HG03108 (cell line): Measurements from ENCODE around the gene KATNAL1.

Experiments
- ATAC-seq: cut with Tn5 transposase; IDR thresholded peaks from one replicate; pipeline ENCODE4 v1.9.1; 2021; ENCODE audit warnings: moderate library complexity; ENCODE audit not compliant: unreplicated experiment

KATNAL1 gene

GRCh38 chr13:30333616-30334015, 26.3 kb upstream of the KATNAL1 start:
- no peak for ATAC-seq

- ATAC-seq, result peak; percentile 45
Observed at GRCh38 chr13:30332456-30333143, 25.2 kb upstream of the KATNAL1 start.

DNA sequence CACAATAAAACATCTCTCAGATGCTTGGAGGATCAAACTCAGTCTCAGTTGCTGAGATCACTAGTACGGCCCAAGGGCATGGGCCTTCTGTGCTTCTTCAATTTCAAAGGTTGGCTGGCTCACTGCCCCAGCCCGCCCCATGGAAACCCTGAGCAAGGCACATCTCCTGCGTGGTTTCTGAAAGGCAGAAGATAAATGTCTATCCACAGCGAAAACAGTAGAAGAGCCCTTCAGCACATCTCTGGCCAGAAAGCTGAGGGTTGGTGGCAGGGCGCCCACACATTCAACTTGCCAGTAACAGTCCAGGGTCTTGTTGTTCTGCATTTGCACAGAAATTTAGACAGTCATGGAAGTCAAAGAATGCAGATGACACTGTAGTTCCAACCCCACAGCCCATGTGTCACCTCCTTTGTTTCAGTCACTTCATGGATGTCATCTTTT, 24.0 kb upstream of the KATNAL1 start:
- ATAC-seq, result no peak

- ATAC-seq, result no peak
Observed at GRCh38 chr13:30329009-30329585, 21.7 kb upstream of the KATNAL1 start.

DNA sequence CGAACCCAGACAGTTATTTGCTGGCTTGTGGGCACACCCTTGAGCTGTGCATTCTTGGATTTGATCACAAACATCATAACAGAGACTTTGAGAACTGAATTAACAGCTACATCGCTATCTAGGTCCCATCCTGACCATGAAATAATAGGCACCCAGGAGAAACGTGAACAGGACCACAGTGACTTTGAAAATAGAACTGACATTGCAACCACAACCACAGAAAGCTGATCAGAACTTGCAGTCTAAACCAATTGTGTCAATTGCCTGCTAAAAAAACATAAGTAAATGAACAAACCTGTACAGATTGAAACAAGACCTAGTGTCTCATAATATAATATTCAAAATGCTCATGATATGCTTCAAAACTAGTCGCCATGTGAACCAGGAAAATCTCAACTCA, 18.3 kb upstream of the KATNAL1 start:
- no peak for ATAC-seq

DNA sequence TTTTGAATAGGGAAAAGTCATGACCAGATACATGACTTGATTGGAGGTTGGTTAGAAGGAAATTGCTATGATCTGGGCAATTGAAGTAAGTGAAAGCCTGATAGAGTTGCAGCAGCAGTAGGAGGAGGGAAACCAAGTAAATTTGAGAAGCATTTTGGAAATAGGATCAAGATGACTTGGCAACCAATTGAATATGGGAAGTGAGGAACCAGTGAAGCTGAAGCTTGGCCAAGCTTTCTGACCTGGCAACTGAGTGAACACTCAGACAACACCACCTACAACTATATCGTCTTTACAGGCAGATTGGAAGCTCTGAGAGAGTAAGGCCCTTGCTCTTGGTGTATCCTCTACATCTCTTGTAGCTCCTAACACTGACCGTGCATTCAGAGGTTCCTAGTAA, 16.2 kb upstream of the KATNAL1 start:
- no peak for ATAC-seq

DNA sequence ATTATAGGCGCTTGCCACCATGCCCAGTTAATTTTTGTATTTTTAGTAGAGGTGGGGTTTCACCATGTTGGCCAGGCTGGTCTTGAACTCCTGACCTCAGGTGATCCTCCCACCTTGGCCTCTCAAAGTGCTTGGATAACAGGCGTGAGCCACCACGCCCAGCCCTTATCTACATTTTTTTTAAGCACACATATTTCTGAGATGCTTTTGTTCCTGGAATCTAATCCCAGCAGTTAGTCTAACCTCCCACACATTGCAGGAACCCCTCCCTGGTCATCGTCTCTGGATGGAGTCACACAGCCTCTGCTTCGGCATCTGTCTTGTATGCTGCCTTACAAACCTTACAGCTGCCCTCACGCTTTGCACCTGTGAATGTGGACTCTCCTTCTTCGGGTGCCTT, 15.1 kb upstream of the KATNAL1 start:
- ATAC-seq, result no peak

DNA sequence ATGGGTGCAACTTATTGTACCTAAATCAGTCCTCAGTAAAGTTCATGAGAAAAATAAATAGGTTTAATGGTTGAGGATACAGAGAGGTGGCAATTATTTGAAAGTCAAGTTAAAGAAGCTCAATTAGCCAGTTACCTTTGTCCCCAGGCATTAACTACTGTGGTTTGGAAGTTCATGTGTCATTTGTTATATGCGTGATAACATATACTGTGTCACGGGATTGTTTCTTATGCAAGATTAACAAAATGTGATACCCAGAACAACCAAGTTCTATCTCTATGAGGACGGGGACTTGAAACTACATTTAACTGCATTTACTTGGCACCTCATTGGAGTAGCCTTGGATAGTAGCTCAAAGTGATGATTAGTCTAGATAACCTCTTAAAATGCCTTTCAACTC, 13.9 kb upstream of the KATNAL1 start:
- ATAC-seq, result no peak

GRCh38 chr13:30319655-30320054, 12.3 kb upstream of the KATNAL1 start:
- no peak for ATAC-seq

GRCh38 chr13:30319130-30319529, 11.8 kb upstream of the KATNAL1 start:
- no peak for ATAC-seq

GRCh38 chr13:30318026-30318425, 10.7 kb upstream of the KATNAL1 start:
- ATAC-seq, result no peak

DNA sequence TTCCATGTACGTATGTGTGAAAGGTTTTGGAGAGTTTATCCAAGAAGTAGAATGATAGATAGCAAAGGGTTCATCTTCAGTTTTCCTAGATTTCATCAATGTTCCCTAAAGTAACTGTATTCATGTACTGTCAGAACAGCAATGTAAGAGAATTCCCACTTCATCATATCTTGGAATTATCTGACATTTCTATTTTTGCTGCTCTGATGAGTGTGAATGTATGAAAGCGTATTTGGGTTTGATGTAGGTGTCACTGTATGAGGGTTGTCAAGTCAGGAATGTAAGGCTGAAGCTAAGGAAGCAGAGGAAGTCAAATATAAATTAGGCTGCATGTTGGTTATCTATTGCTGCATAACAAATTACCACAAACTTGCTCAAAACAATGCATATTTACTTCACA, 7.2 kb upstream of the KATNAL1 start:
- ATAC-seq, result no peak

- ATAC-seq, result no peak
Observed at GRCh38 chr13:30314069-30314468, 6.7 kb upstream of the KATNAL1 start.

- ATAC-seq, result peak; percentile 49
Observed at GRCh38 chr13:30313311-30313710, 6.0 kb upstream of the KATNAL1 start.

DNA sequence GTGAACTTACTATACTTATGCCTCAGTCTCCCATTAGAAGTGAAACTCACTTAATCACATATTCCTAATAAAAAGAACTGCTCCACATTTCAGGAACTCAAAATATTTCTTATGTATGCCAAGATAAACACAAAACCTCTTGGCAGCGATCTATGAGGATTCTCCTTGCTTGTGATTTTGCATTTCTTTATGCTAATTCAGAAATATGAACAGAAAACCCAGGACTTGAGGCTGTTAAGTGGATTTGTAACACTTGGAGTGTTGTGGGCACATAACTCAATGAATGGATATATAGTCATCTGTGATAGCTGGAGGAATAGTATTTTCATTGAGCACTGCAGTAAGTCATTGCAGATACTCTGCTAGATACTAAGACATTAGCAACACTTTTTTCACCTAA, 5.6 kb upstream of the KATNAL1 start:
- no peak for ATAC-seq

DNA sequence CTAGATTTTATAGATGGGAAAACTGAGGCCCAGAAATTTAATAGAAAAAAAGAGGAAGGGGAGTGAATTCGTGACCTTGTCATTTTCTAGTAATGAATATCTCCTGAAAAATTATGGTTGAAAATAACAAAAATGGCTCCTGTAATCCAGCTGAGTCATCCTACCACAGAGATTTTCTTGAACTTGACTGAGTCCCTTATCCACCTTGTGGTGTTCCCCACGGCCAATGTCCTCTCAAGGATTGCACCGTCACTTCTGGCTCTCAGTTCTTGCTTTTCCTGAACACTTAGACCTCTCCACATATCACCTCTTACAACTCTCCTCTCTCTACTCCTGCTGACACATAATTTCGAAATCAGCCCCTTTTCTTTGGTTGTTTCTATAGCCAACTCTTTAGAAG, 1.2 kb upstream of the KATNAL1 start:
- ATAC-seq, result no peak

- ATAC-seq, result no peak
Observed at GRCh38 chr13:30307971-30308290, 580 bp upstream of the KATNAL1 start.

DNA sequence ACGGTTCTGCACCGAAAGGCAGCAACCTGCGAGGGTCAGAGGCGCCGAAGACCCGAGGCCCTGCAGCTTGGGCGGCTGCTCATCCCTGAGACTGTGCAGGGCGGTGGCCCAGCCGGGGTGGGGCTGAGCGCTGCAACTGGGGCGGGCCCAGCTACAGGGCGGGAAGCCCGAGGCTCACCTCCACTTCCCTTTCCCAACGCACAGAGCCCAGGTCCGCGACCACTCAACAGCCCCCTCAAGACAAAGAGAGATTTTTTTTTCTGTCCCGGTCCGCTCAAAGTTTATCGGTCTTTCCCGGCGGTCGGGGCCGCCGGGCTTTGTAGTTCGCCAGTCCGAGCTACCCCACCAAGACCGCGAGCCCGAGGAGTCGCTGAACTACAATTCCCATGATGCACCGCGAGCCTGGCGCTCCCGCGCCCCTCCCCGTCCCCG, 573 bp downstream of the KATNAL1 start:
- ATAC-seq, result peak; percentile 73

GRCh38 chr13:30305456-30305970, 1.8 kb downstream of the KATNAL1 start:
- ATAC-seq, result no peak

DNA sequence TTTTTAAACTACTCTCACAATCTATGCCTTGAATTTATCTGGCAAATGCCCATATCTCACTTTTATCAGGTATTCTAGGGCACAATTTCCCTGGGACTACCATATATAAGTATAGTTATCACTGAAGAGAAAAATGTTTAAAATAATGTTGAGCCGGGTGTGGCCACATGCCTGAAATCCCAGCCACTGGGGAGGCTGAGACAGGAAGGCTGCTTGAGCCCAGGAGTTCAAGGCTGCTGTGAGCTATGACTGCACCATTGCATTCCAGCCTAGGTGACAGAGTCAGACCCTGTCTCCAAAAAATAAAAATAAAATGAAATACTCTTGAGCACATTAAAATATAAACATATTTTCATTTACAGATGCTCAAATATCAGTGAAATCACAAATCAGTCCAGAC, 4.1 kb downstream of the KATNAL1 start:
- no peak for ATAC-seq

GRCh38 chr13:30301827-30302226, 5.5 kb downstream of the KATNAL1 start:
- no peak for ATAC-seq

DNA sequence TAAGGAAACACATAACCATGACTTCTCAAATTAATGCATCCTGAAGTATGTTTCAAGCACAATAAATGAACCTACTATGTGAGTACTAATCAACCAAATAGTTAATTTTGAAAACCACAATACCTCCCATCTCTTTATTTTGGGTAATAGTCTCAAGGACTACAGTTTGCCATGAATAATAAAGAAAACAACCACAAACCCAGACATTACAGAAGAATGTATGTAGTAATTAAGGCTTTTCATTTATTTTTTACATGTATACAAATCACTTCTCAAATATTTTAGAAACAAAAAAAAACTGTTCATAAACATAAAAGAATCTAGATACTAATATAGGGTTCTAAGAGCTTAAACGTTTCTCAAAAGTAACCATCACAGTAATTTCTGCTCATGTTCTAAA, 6.8 kb downstream of the KATNAL1 start:
- no peak for ATAC-seq

- ATAC-seq, result no peak
Observed at GRCh38 chr13:30299786-30300185, 7.6 kb downstream of the KATNAL1 start.
